Heart right ventricle (tissue), 16 donors: ENCODE data around the gene HOXB9. TPM values are rescaled to one million over a fixed set of nuclear protein-coding genes. Genes with fewer than 3 reads are reported as not detected.
A peak's percentile ranks its signal among the peaks of the same experiment; 100 is the strongest.

Source experiments
- ATAC-seq, 8 donors: fragments of 200-7000 bp; cut with Tn5 transposase; one replicate each; pipeline ENCODE4 v1.9.1; 2020; ENCODE audit warnings: mild to moderate bottlenecking in 8 of 8, moderate library complexity in 8 of 8, moderate number of reproducible peaks in 1 of 8
- DNase-seq, 2 donors: peaks; one replicate each; pipeline ENCODE4 v3.0.0-alpha.2; 2020
- H3K27ac ChIP-seq, 10 donors: fragments of 200-600 bp; sonication (generic) in 2 of 10; one replicate each; pipeline versions ENCODE4 v1.5.0 to v1.8.0; 2020 to 2022; ENCODE audit warnings: mild to moderate bottlenecking in 3 of 10
- H3K27me3 ChIP-seq, 7 donors: fragments of 200-600 bp; one replicate each; pipeline ENCODE4 v1.8.0; 2021 to 2022; ENCODE audit warnings: mild to moderate bottlenecking in 2 of 7
- H3K36me3 ChIP-seq, 9 donors: fragments of 200-600 bp; sonication (generic) in 1 of 9; one replicate each; pipeline versions ENCODE4 v1.5.0 to v1.8.0; 2020 to 2022; ENCODE audit warnings: mild to moderate bottlenecking in 2 of 9
- H3K4me1 ChIP-seq, 9 donors: fragments of 200-600 bp; sonication (generic) in 1 of 9; one replicate each; pipeline versions ENCODE4 v1.5.0 to v1.8.0; 2020 to 2022; ENCODE audit warnings: mild to moderate bottlenecking in 4 of 9
- H3K4me3 ChIP-seq, 10 donors: fragments of 200-600 bp; sonication (generic) in 2 of 10; one replicate each; pipeline versions ENCODE4 v1.5.0 to v1.8.0; 2020 to 2022; ENCODE audit warnings: mild to moderate bottlenecking in 7 of 10, moderate library complexity in 2 of 10
- H3K9me3 ChIP-seq, 11 donors: fragments of 200-600 bp in 10 of 11; sonication (generic) in 2 of 11; one replicate each; pipeline versions ENCODE4 v1.5.0 to v1.8.0; 2013 to 2022; ENCODE audit warnings: mild to moderate bottlenecking in 2 of 11, control low read depth in 1 of 11, moderate library complexity in 1 of 11
- WGBS, 2 donors: extraction: QIAGEN DNeasy Blood & Tissue Kit; methylation state at CpG; one replicate each; pipeline ENCODE4 v1.1.7; 2013; ENCODE audit warnings: inconsistent platforms in 1 of 2; 5-methylcytosine and 5-hydroxymethylcytosine counted together
- intact Hi-C, 10 donors: fragments of 100-400 bp; cut with DNase I; formaldehyde crosslinking; loops; one replicate each; pipeline versions ENCODE4 v1.11.1 to v1.14.2; 2022
- polyA plus RNA-seq, 2 donors: library from polyadenylated mRNA; stranded (reverse); fragments of 200-250 nt; gene quantifications; one replicate each; pipeline ENCODE4 v1.2.3, GENCODE V29; 2013
- total RNA-seq, 10 donors: library from RNA; stranded (reverse); fragmentation: NEBNext Ultra II Directional in 3 of 10; extraction: Animal tissue kit (Norgen Biotek cat#: 25700) in 3 of 10; gene quantifications; one replicate each; pipeline versions ENCODE4 v1.2.1 to v1.2.4, GENCODE V29; 2021 to 2023
- TF ChIP-seq, protein P1 (sequence below), 9 donors: fragments of 200-600 bp; sonication (generic) in 2 of 9; IDR thresholded peaks; one replicate each; pipeline versions ENCODE4 v1.5.0 to v1.8.0; 2021 to 2022; ENCODE audit warnings: antibody characterized with exemption in 9 of 9, mild to moderate bottlenecking in 5 of 9, moderate library complexity in 1 of 9
- donor health status: Arrhythmogenic right ventricular cardiomyopathy.
- donor health status: ischemic (EF 13 %, LVEDD 7.1; RV severe dilation, severe dysfunction).
- donor health status: healthy with polysubstance abuse.
- donor health status: DM: no; HTN: yes; CAD: no.
- donor health status: DM: no; HTN: no; CAD: no.
- donor health status: ischemic (EF 25% LVEDD 6.9; RV normal size, moderate dysfunction).
- donor health status: ischemic (EF 25% LVEDD 5.7; RV mildly dilated, moderate dysfunction).
- donor health status: healthy.
- donor health status: DM: yes; HTN: yes; CAD: no.
- donor health status: Ischemic cardiomyopathy.
- donor health status: ischemic (EF 35%, LVEDD 5.7; RV mildly dilated, moderate dysfunction).
- donor health status: nonischemic (EF 11% LVEDD 7.7; RV severe dilation, severe dysfunction).
- donor health status: DM: yes; HTN: yes; CAD: no.
- donor health status: PGD.
- donor health status: ischemic (EF 29% LVEDD 5.4; RV normal size, mild dysfunction).
- donor health status: nonischemic (EF 23%, LVEDD 6.1; RV moderate dilation, normal function).

The HOXB9 gene
- total and polyA plus RNA-seq, 12 donors: not detected

DNA sequence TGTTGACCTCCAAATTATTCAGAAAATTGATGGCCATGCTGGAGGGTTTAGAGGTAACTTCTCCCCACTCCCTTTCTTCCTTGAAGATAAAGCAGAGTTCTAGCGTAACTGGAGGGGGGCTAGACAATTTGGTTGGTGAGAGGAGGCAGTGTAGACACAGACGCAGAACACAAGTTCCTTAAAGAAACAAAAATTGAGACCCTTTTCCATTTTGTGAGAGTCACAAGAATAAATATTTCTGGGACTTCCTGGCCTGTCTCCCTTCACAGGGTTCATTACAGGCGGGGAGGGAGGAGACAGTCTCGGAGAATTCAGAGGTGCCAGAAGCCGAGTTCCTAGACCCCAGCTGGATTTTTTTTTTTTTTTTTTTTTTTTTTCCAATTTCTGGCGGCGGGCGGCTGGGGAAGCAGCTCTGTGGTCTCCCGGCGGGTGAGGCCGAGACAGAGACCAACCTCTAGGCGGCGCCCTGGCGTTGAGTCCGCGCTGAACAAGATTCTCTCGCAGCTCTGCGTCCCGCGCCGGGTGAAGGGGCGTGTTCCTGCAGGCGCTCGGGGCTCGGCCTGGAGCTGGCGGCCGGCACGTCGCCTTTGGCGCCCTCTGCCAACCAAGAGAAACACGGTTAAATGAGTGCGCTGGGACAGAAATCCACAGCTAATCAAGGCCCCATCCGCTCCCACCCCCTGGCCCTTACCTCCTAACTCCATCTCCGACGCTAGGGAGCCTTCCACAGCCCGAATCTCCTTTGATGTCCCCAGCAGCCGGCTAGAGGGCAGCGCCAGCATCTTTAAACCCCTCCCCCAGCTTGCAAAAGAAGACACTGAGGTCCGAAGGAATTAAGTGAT, 10.2 kb upstream of the HOXB9 start:
- ATAC-seq (peak in 7 of 8 donors; percentile 42 to 68 (median 49)), DNase-seq (peak in 1 of 2 donors; percentile 52)
- peaks cover 50 to 100% (median 100%) of the 10 kb centered on the region in 7 donors for H3K27me3 ChIP-seq
- 3 to 4% methylated on average over 38 to 39 of the region's 39 CpGs for WGBS, 2 donors
- H3K4me3 ChIP-seq: no peak overlapping the region
- TF ChIP-seq, protein P1, sequence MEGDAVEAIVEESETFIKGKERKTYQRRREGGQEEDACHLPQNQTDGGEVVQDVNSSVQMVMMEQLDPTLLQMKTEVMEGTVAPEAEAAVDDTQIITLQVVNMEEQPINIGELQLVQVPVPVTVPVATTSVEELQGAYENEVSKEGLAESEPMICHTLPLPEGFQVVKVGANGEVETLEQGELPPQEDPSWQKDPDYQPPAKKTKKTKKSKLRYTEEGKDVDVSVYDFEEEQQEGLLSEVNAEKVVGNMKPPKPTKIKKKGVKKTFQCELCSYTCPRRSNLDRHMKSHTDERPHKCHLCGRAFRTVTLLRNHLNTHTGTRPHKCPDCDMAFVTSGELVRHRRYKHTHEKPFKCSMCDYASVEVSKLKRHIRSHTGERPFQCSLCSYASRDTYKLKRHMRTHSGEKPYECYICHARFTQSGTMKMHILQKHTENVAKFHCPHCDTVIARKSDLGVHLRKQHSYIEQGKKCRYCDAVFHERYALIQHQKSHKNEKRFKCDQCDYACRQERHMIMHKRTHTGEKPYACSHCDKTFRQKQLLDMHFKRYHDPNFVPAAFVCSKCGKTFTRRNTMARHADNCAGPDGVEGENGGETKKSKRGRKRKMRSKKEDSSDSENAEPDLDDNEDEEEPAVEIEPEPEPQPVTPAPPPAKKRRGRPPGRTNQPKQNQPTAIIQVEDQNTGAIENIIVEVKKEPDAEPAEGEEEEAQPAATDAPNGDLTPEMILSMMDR (IDR thresholded peaks at IDR 0.05): peak in 8 of 9 donors; percentile 15 to 57 (median 44)
- H3K9me3 ChIP-seq: no peaks in the 10 kb centered on the region
- intact Hi-C loops: no loop called here
- peaks cover 0 to 14% (median 3%) of the 10 kb centered on the region in 9 donors for H3K4me1 ChIP-seq
- H3K36me3 ChIP-seq: no peaks in the 10 kb centered on the region
- no peak overlapping the region for H3K27ac ChIP-seq

DNA sequence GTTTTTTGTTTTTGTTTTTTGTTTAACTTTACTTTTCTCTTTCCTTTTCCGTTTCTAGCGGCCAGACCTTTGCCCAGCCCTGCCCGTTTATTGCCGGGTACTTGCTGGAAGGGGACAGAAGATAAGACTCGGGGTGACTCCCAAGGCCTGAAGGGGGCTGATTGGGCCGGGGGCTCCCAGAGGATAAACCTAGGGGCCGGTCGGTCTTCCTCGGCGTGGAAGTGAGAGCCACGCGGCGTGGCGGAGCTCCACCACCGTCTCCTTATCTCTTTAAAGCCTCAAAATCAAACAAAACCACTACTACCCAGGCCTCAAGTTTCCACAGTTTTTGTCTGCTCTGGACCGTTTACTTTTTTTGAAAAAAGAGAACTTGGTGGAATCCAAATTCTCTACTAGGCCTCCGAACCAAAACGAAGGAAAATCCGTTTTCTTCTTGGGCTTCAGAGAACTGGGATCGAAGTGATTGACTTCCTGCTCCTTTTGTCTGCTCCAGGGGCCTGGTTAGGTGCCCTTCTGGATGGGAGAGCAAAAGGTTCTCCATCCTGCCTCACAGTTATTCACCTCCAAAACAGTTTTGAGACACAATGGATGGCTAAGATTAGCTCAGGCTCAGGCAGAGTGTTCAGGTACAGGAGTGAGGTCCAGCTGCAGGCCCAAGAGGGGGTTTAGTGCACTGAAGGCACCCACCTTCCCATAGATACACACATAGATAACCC, 8.5 kb upstream of the HOXB9 start:
- ATAC-seq: no peak
- WGBS, 2 donors: 21 to 27% methylated on average over 20 of the region's 20 CpGs
- H3K27ac ChIP-seq: no peak overlapping the region

DNA sequence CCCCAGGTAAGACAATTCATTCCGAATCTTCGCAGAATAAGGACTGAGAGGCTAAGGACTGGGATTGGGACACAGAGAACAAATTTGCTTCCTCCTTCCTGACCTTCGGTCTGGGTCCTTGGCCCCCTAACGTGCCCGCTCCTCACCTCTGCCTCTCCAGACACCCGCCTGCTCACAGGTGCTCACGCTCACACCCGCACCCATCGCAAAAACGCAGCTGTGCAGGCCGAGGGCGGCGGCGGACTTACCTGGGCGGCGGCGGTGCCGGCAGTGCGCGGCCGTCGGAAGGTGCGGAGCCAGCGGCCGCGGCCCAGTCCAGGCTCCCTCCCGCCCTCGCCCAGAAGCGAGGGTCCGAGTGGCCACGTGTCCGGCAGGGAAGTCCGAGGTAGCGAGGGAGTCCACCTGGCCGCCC, 7.1 kb upstream of the HOXB9 start:
- DNase-seq (no peak), ATAC-seq (no peak)
- no peaks in the 10 kb centered on the region for H3K36me3 ChIP-seq
- no peak overlapping the region for H3K4me3 ChIP-seq
- intact Hi-C loops: no loop called here
- 9 to 13% methylated on average over 35 of the region's 35 CpGs for WGBS, 2 donors
- no peaks in the 10 kb centered on the region for H3K9me3 ChIP-seq
- peaks cover 67 to 100% (median 100%) of the 10 kb centered on the region in 7 donors for H3K27me3 ChIP-seq
- H3K27ac ChIP-seq: no peak overlapping the region
- TF ChIP-seq, protein P1 (IDR thresholded peaks at IDR 0.05): no peak
- H3K4me1 ChIP-seq: peaks cover 0 to 14% (median 3%) of the 10 kb centered on the region in 9 donors

More for the DNA sequence above, 8.5 kb upstream of the HOXB9 start:
- intact Hi-C loops: no loop called here
- peaks cover 61 to 100% (median 100%) of the 10 kb centered on the region in 7 donors for H3K27me3 ChIP-seq
- no peaks in the 10 kb centered on the region for H3K9me3 ChIP-seq
- DNase-seq: no peak
- H3K36me3 ChIP-seq: no peaks in the 10 kb centered on the region
- TF ChIP-seq, protein P1 (IDR thresholded peaks at IDR 0.05): no peak
- peaks cover 0 to 14% (median 3%) of the 10 kb centered on the region in 9 donors for H3K4me1 ChIP-seq
- H3K4me3 ChIP-seq: no peak overlapping the region

DNA sequence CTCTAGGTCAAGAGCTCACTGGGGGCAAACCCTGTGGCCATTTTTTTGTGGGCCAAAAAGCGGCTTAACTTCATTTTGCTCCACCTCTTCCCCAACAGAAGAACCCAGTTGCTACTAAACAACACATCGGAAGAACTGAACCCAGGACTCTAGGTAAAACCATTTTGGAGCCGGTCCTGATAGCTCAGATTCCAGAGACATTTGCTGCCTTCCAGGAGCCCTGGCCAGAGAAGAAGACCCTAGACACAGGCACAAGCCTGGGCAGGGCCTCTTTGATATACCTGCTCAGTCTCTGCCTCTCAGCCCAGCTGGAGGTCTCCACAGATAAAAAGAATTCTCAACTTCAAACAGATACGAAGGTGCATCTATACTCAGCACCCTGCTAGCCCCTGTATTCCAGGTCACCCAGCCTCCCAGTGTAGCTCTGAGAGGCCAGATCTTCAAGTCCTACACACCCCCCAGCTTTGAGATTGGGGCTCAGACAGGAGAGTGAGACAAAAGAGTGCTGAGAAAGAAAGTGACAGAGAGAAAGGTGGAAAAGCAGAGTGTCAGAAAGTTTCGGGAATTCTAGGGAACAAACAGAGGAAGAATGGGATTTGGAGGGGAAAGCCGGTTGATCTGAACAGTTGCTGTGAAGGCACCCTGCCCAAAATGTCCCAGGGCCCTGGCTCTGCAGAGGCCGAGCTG, 6.6 kb upstream of the HOXB9 start:
- intact Hi-C loops: no loop called here
- TF ChIP-seq, protein P1 (IDR thresholded peaks at IDR 0.05): no peak
- Histone ChIP-seq H3K36me3 (no peaks in the 10 kb centered on the region), H3K27me3 (peaks cover 72 to 100% (median 100%) of the 10 kb centered on the region in 7 donors), H3K4me1 (peaks cover 0 to 14% (median 3%) of the 10 kb centered on the region in 9 donors), H3K27ac (no peak overlapping the region), H3K9me3 (no peaks in the 10 kb centered on the region), H3K4me3 (no peak overlapping the region)
- 15 to 23% methylated on average over 7 of the region's 7 CpGs for WGBS, 2 donors
- DNase-seq: no peak
- ATAC-seq: no peak
